ENCODE data around the gene EXOC3L4. TPM values are rescaled to one million over a fixed set of nuclear protein-coding genes. Genes with fewer than 3 reads are reported as not detected.
"Not testable (repeated sequence)": the region's sequence is repeated elsewhere in the genome, so short reads cannot be mapped to it uniquely, and the experiment has no call there.

Gene EXOC3L4
- total and polyA plus RNA-seq, 4 experiments from 2014 or later = not detected

DNA sequence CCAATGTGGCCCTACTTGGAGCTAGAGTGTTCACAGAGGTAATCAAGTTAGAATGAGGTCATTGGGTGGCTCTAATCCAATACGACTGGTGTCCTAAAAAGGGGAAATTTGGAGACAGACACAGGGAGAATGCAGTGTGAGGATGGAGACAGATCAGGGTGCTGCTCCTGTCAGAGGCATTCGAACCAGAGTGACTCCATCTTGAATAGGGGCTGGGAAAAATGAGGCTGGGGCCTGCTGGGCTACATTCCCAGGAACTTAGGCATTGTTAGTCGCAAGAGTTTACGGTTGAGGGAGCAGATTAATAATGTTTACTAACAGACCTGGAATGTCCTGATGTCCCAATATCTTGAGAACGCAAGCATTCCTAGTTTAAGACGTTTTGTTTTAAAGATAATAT lies 49.0 kb downstream of the EXOC3L4 start:
- ChIA-PET POLR2A (ENCODE audit: partially characterized antibody) (no interaction called here), CTCF (ENCODE audit: partially characterized antibody) (no interaction called here)
- peaks cover 40 to 42% of the 10 kb centered on the region in 2 donors for H3K27me3 Mint-ChIP-seq
- DNase-seq = no peak
- Histone ChIP-seq H3K27me3 (ENCODE audit: insufficient read depth, low read length) (no peaks in the 10 kb centered on the region), H3K4me3 (ENCODE audit: low read length in 2 of 2) (no peak overlapping the region), H3K4me1 (ENCODE audit: insufficient read depth, low read length) (no peaks in the 10 kb centered on the region), H3K9me3 (ENCODE audit: control insufficient read depth in 1 of 2, low read length in 2 of 2) (no peaks in the 10 kb centered on the region), H3K27ac (ENCODE audit: low read depth, low read length) (no peak overlapping the region), H3K36me3 (ENCODE audit: insufficient read depth, low read length) (no peaks in the 10 kb centered on the region)
- no peak overlapping the region for H3K27ac Mint-ChIP-seq
- intact Hi-C loops (cut with micrococcal nuclease) = no loop called here
- H3K36me3 Mint-ChIP-seq = no peaks in the 10 kb centered on the region
- H3K4me3 Mint-ChIP-seq = no peak overlapping the region
- peaks cover 5 to 13% (median 6%) of the 10 kb centered on the region in 4 donors for H3K4me1 Mint-ChIP-seq
- no peaks in the 10 kb centered on the region for H3K9me3 Mint-ChIP-seq

DNA sequence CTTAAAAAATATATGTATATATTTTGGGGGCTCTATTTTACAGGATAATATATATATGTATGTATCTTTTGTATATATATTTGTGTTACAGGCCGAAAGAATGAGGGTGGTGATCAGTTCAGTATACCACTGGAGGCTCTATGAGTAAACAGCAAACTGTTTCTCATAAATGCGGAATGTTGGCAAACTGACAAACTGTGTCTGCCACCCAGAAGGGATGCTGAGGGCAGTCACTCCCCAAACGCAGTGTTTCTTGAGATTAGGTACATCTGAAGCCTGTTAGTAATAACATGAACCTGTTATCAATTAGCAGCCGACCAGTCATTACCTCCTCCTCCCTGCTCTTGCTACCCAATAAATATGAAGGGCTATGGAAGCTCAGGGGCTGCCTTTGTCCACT lies 49.6 kb downstream of the EXOC3L4 start:
- no peak overlapping the region for H3K4me3 ChIP-seq (ENCODE audit: low read length in 2 of 2)
- H3K27me3 Mint-ChIP-seq = peaks cover 42 to 43% of the 10 kb centered on the region in 2 donors
- H3K9me3 ChIP-seq (ENCODE audit: control insufficient read depth in 1 of 2, low read length in 2 of 2) = no peaks in the 10 kb centered on the region
- no peak for DNase-seq
- H3K36me3 Mint-ChIP-seq = no peaks in the 10 kb centered on the region
- peaks cover 5 to 13% (median 6%) of the 10 kb centered on the region in 4 donors for H3K4me1 Mint-ChIP-seq
- no peak overlapping the region for H3K27ac Mint-ChIP-seq
- H3K36me3 ChIP-seq (ENCODE audit: insufficient read depth, low read length) = no peaks in the 10 kb centered on the region
- no peak overlapping the region for H3K4me3 Mint-ChIP-seq
- H3K9me3 Mint-ChIP-seq = no peaks in the 10 kb centered on the region
- no peak overlapping the region for H3K27ac ChIP-seq (ENCODE audit: low read depth, low read length)
- CTCF ChIA-PET (ENCODE audit: partially characterized antibody) = no interaction called here
- intact Hi-C loops (cut with micrococcal nuclease) = no loop called here
- POLR2A ChIA-PET (ENCODE audit: partially characterized antibody) = no interaction called here
- no peaks in the 10 kb centered on the region for H3K4me1 ChIP-seq (ENCODE audit: insufficient read depth, low read length)
- no peaks in the 10 kb centered on the region for H3K27me3 ChIP-seq (ENCODE audit: insufficient read depth, low read length)

DNA sequence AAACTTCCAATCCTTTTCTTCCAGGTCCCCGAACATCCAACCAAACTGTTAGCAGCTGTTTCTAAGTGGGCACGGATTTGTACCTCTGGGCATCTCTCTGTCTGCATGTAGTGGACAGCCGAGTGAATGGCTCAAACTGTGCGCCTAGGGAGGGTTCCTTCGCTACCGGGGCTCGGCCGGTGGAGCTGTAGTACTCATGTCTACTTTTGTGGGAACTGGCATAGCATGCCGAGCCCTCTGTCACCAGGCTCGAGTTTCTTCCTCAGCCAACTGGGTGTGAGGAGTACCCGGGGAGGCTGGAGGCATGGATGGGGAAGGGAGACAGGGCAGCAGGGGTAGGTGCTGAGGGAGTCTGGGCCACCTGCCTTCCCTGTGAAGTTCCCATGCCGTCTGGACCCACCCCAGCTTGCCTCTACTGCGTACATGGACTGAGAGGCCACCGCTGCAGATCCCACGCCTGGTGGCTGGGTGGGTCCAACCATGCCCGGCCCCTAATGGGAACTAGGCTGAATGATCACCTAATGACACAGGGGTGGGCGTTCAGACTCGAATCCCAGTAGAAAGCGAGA lies 51.7 kb downstream of the EXOC3L4 start:
- H3K4me1 ChIP-seq (ENCODE audit: insufficient read depth, low read length) = no peaks in the 10 kb centered on the region
- intact Hi-C loops (cut with micrococcal nuclease) = no loop called here
- no peaks in the 10 kb centered on the region for H3K36me3 Mint-ChIP-seq
- H3K9me3 ChIP-seq (ENCODE audit: control insufficient read depth in 1 of 2, low read length in 2 of 2) = no peaks in the 10 kb centered on the region
- H3K36me3 ChIP-seq (ENCODE audit: insufficient read depth, low read length) = no peaks in the 10 kb centered on the region
- H3K27ac Mint-ChIP-seq = no peak overlapping the region
- H3K4me3 ChIP-seq (ENCODE audit: low read length in 2 of 2) = no peak overlapping the region
- DNase-seq = no peak
- H3K27me3 Mint-ChIP-seq = peaks cover 37 to 40% of the 10 kb centered on the region in 2 donors
- H3K27ac ChIP-seq (ENCODE audit: low read depth, low read length) = no peak overlapping the region
- ChIA-PET POLR2A (ENCODE audit: partially characterized antibody) (no interaction called here), CTCF (ENCODE audit: partially characterized antibody) (no interaction called here)
- no peaks in the 10 kb centered on the region for H3K9me3 Mint-ChIP-seq
- H3K4me3 Mint-ChIP-seq = no peak overlapping the region
- peaks cover 0 to 2% (median under 1%) of the 10 kb centered on the region in 4 donors for H3K4me1 Mint-ChIP-seq
- H3K27me3 ChIP-seq (ENCODE audit: insufficient read depth, low read length) = no peaks in the 10 kb centered on the region

DNA sequence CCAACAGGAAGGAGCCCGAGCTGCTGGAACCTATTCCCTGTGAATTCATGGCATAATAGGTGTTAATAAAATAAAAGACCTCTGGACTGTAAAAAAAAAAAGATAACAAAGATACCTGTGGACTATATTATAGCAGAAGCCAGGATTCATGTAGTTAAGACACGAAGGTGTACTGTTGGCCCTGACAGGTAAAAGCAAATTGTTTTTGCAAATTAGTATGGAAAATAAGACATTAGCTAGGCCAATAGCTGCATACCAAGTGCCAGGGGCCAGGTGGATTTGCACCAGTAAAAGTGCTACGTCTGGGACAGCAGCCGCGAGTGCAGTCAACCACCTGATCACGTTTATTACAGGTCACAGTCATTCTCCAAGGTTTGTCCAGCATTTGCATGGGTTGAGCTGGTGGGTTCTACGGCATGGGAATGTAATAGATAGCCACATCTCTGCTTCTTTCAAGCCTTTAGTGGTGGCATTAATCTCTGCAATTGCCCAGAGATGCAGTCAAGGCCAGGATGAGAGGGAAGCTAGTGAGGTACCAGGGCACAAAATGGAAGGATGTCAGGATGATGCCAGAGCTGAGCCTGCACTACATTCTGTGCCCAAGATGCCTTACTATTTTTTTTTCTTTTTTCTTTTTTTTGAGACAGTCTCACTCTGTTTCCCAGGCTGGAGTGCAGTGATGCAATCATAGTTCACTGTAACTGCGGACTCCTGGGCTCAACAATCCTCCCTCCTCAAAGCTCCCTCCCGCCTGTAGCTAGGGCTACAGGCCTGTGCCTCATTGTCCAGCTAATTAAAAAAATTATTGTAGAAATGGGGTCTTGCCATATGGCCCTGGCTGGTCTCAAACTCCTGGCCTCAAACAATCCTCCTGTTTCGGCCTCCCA lies 55.1 kb downstream of the EXOC3L4 start:
- Mint-ChIP-seq H3K27ac (no peak overlapping the region), H3K4me3 (no peak overlapping the region), H3K36me3 (no peaks in the 10 kb centered on the region), H3K4me1 (no peaks in the 10 kb centered on the region), H3K9me3 (no peaks in the 10 kb centered on the region), H3K27me3 (peaks cover 19 to 21% of the 10 kb centered on the region in 2 donors)
- Histone ChIP-seq H3K4me1 (ENCODE audit: insufficient read depth, low read length) (no peaks in the 10 kb centered on the region), H3K4me3 (ENCODE audit: low read length in 2 of 2) (no peak overlapping the region), H3K27ac (ENCODE audit: low read depth, low read length) (no peak overlapping the region), H3K9me3 (ENCODE audit: control insufficient read depth in 1 of 2, low read length in 2 of 2) (no peaks in the 10 kb centered on the region), H3K27me3 (ENCODE audit: insufficient read depth, low read length) (no peaks in the 10 kb centered on the region), H3K36me3 (ENCODE audit: insufficient read depth, low read length) (no peaks in the 10 kb centered on the region)
- ChIA-PET CTCF (ENCODE audit: partially characterized antibody) (interaction anchor here (1.0 kb wide), 1 partner anchor 45 kb away, joined by 3 read pairs; no protein-coding TSS in a partner anchor), POLR2A (ENCODE audit: partially characterized antibody) (no interaction called here)
- intact Hi-C loops (cut with micrococcal nuclease) = no loop called here
- no peak for DNase-seq

DNA sequence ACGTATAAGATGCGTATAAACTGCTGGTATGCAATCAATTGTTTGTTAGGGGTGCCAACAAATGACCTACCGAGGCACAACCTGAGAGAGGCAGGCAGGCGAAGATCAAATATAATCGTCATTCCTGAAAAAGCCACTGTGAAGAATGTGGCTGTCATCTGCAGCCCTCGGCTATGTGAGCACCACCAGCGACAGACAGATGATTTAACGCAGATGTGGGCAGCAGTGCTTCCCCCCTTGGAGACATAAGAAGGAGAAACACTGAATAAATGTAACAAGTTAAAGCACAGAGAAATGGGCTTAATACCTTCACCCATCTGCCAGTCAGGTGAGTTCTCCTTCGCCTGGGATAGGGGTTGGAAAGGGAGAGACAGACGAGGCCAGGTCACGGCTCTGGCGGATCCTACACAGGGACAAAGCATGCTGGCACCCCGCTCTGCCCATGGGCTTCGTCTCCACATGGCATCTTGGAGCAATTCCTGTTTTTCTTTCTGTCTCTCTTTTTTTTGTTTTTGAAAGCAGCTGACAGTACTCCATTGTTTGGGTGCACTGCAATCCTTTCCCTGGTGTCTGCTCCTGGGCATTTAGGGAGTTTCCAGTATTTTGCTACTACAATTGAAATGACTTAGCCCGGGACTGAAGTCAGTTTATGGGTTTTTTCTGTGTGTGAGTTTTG lies 56.9 kb downstream of the EXOC3L4 start:
- ChIA-PET CTCF (ENCODE audit: partially characterized antibody) (interaction anchor here (2.2 kb wide), 1 partner anchor 46 kb away, joined by 5 read pairs; no protein-coding TSS in a partner anchor), POLR2A (ENCODE audit: partially characterized antibody) (no interaction called here)
- Histone ChIP-seq H3K27ac (ENCODE audit: low read depth, low read length) (no peak overlapping the region), H3K9me3 (ENCODE audit: control insufficient read depth in 1 of 2, low read length in 2 of 2) (no peaks in the 10 kb centered on the region), H3K4me1 (ENCODE audit: insufficient read depth, low read length) (no peaks in the 10 kb centered on the region), H3K27me3 (ENCODE audit: insufficient read depth, low read length) (no peaks in the 10 kb centered on the region), H3K4me3 (ENCODE audit: low read length in 2 of 2) (no peak overlapping the region), H3K36me3 (ENCODE audit: insufficient read depth, low read length) (no peaks in the 10 kb centered on the region)
- Mint-ChIP-seq H3K4me1 (no peaks in the 10 kb centered on the region), H3K27me3 (peaks cover 14 to 15% of the 10 kb centered on the region in 2 donors), H3K9me3 (no peaks in the 10 kb centered on the region), H3K4me3 (no peak overlapping the region), H3K27ac (no peak overlapping the region), H3K36me3 (no peaks in the 10 kb centered on the region)
- intact Hi-C loops (cut with micrococcal nuclease) = no loop called here
- no peak for DNase-seq

DNA sequence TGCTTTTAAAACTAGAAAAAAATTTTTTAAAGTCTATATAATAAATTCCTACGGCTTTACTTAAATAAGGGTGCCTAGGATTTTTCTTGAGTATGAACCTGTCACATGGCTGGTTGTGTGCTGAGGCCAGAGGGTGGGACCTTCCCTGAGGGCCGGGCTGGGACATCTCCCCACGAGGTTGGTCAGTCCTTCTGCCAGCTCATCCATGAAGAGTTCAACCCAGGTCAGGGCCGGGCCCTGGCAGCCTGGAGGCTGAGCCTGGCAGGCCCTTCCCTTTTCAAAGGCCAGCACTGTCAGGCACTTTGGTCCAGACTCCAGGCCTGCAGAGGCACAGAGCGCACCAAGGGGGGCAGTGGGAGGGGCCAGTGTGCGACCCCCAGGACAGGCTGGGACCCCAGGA lies 60.5 kb downstream of the EXOC3L4 start:
- no peaks in the 10 kb centered on the region for H3K36me3 Mint-ChIP-seq
- Histone ChIP-seq H3K27me3 (ENCODE audit: insufficient read depth, low read length) (no peaks in the 10 kb centered on the region), H3K9me3 (ENCODE audit: control insufficient read depth in 1 of 2, low read length in 2 of 2) (no peaks in the 10 kb centered on the region), H3K4me3 (ENCODE audit: low read length in 2 of 2) (no peak overlapping the region), H3K36me3 (ENCODE audit: insufficient read depth, low read length) (no peaks in the 10 kb centered on the region), H3K4me1 (ENCODE audit: insufficient read depth, low read length) (no peaks in the 10 kb centered on the region), H3K27ac (ENCODE audit: low read depth, low read length) (no peak overlapping the region)
- intact Hi-C loops (cut with micrococcal nuclease) = no loop called here
- no peaks in the 10 kb centered on the region for H3K4me1 Mint-ChIP-seq
- H3K27me3 Mint-ChIP-seq = peaks cover 8 to 13% of the 10 kb centered on the region in 2 donors
- H3K9me3 Mint-ChIP-seq = no peaks in the 10 kb centered on the region
- ChIA-PET CTCF (ENCODE audit: partially characterized antibody) (no interaction called here), POLR2A (ENCODE audit: partially characterized antibody) (no interaction called here)
- H3K4me3 Mint-ChIP-seq = no peak overlapping the region
- H3K27ac Mint-ChIP-seq = no peak overlapping the region
- DNase-seq = no peak

DNA sequence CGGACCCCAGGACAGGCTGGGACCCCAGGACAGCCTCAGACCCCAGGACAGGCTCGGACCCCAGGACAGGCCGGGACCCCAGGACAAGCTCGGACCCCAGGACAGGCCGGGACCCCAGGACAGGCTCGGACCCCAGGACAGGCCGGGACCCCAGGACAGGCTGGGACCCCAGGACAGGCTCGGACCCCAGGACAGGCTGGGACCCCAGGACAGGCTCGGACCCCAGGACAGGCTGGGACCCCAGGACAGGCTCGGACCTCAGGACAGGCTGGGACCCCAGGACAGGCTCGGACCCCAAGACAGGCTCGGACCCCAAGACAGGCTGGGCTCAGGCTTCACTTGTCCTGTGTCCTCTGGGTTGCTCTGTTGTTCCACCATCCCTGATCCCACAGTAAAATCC lies 60.9 kb downstream of the EXOC3L4 start:
- H3K9me3 Mint-ChIP-seq; CTCF ChIA-PET (ENCODE audit: partially characterized antibody): not testable (repeated sequence)

More for the DNA sequence above, 60.9 kb downstream of the EXOC3L4 start:
- H3K4me1 Mint-ChIP-seq; H3K27ac Mint-ChIP-seq; DNase-seq; H3K4me1 ChIP-seq (ENCODE audit: insufficient read depth, low read length); H3K4me3 Mint-ChIP-seq; H3K27ac ChIP-seq (ENCODE audit: low read depth, low read length); POLR2A ChIA-PET (ENCODE audit: partially characterized antibody); H3K36me3 ChIP-seq (ENCODE audit: insufficient read depth, low read length); H3K4me3 ChIP-seq (ENCODE audit: low read length in 2 of 2); H3K9me3 ChIP-seq (ENCODE audit: control insufficient read depth in 1 of 2, low read length in 2 of 2); intact Hi-C loops (cut with micrococcal nuclease); H3K36me3 Mint-ChIP-seq; H3K27me3 ChIP-seq (ENCODE audit: insufficient read depth, low read length): not testable (repeated sequence)
- peaks cover 8 to 13% of the 10 kb centered on the region in 2 donors for H3K27me3 Mint-ChIP-seq

All from CD4-positive, alpha-beta memory T cell (primary cell).